ENCODE measurements around the gene FAM83E.
A peak's percentile ranks its signal among the peaks of the same experiment; 100 is the strongest.

DNA sequence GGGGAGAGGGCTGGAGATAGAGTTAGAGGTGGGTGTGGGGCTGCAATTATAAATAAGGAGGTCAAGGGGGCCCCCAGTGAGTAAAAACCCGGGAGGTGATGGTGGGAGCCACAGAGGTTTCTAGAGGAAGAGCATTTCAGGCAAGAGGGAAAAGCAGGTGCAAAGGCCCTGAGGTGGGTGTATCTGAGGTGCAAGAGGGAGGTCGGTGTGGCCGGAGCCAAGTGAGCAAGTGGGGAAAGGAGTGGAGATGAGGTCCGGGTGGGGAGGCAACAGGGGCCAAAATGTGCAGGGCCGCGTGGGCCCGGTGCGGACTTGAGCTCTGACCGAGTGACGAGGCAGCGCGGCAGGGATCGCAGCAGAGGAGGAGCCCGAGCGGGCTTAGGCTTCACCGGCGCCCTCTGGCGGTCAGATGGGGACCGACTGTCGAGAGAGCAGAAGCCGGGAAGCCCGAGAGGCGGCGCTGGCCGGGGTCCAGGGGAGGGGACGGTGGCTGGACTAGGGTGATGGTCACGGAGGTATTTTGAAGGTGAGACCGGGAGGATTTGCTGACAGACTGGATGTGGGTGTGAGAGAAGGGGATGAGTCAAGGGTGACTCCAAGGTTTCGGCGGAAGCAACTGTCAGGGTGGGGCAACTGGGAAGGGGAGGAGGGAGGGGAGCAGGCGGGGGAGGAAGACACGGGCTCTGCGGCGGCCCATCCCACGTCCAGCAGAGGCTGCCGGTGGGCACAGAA lies 26.0 kb downstream of the FAM83E start:
- TF ChIP-seq, protein P1, sequence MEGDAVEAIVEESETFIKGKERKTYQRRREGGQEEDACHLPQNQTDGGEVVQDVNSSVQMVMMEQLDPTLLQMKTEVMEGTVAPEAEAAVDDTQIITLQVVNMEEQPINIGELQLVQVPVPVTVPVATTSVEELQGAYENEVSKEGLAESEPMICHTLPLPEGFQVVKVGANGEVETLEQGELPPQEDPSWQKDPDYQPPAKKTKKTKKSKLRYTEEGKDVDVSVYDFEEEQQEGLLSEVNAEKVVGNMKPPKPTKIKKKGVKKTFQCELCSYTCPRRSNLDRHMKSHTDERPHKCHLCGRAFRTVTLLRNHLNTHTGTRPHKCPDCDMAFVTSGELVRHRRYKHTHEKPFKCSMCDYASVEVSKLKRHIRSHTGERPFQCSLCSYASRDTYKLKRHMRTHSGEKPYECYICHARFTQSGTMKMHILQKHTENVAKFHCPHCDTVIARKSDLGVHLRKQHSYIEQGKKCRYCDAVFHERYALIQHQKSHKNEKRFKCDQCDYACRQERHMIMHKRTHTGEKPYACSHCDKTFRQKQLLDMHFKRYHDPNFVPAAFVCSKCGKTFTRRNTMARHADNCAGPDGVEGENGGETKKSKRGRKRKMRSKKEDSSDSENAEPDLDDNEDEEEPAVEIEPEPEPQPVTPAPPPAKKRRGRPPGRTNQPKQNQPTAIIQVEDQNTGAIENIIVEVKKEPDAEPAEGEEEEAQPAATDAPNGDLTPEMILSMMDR (IDR thresholded peaks at IDR 0.05; ENCODE audit: poor library complexity, severe bottlenecking) = peak; percentile 80
- TF ChIP-seq, protein P2, sequence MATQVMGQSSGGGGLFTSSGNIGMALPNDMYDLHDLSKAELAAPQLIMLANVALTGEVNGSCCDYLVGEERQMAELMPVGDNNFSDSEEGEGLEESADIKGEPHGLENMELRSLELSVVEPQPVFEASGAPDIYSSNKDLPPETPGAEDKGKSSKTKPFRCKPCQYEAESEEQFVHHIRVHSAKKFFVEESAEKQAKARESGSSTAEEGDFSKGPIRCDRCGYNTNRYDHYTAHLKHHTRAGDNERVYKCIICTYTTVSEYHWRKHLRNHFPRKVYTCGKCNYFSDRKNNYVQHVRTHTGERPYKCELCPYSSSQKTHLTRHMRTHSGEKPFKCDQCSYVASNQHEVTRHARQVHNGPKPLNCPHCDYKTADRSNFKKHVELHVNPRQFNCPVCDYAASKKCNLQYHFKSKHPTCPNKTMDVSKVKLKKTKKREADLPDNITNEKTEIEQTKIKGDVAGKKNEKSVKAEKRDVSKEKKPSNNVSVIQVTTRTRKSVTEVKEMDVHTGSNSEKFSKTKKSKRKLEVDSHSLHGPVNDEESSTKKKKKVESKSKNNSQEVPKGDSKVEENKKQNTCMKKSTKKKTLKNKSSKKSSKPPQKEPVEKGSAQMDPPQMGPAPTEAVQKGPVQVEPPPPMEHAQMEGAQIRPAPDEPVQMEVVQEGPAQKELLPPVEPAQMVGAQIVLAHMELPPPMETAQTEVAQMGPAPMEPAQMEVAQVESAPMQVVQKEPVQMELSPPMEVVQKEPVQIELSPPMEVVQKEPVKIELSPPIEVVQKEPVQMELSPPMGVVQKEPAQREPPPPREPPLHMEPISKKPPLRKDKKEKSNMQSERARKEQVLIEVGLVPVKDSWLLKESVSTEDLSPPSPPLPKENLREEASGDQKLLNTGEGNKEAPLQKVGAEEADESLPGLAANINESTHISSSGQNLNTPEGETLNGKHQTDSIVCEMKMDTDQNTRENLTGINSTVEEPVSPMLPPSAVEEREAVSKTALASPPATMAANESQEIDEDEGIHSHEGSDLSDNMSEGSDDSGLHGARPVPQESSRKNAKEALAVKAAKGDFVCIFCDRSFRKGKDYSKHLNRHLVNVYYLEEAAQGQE (IDR thresholded peaks at IDR 0.05; ENCODE audit: borderline replicate concordance) = no peak
- peak; percentile 62 for TF ChIP-seq RAD21 (conservative IDR thresholded peaks at IDR 0.05)

Measured in neural cell (in vitro differentiated cells).